Measurements from ENCODE around the gene RASA2.

GRCh38 chr3:141539431-141540187 lies 52.8 kb downstream of the RASA2 start:
- TF ChIP-seq CTCF (conservative IDR thresholded peaks at IDR 0.05; ENCODE audit: low read depth, low read length) (no peak), POLR2A (IDR thresholded peaks at IDR 0.05; ENCODE audit: low read depth, low read length) (no peak), RAD21 (IDR thresholded peaks at IDR 0.05; ENCODE audit: low read length) (no peak), MXI1 (IDR thresholded peaks at IDR 0.05; ENCODE audit: borderline replicate concordance, low read depth, low read length) (no peak), RCOR1 (IDR thresholded peaks at IDR 0.05; ENCODE audit: insufficient replicate concordance, low read length) (no peak), FOS (IDR thresholded peaks at IDR 0.05; ENCODE audit: low read depth, low read length) (no peak), ELK1 (IDR thresholded peaks at IDR 0.05; ENCODE audit: borderline replicate concordance, low read depth, low read length) (no peak), MAFK (IDR thresholded peaks at IDR 0.05; ENCODE audit: low read depth, low read length) (no peak), SMC3 (IDR thresholded peaks at IDR 0.05; ENCODE audit: low read depth, low read length) (no peak), MAZ (IDR thresholded peaks at IDR 0.05; ENCODE audit: borderline replicate concordance, low read depth, low read length) (no peak)
